NCI-H460 (cell line): ENCODE data around the gene EXOC3. TPM values are rescaled to one million over a fixed set of nuclear protein-coding genes. Genes with fewer than 3 reads are reported as not detected.
"Not testable (repeated sequence)": the region's sequence is repeated elsewhere in the genome, so short reads cannot be mapped to it uniquely, and the experiment has no call there.

Experiments
- DNase-seq: peaks from one replicate; pipeline ENCODE4 v3.0.0-alpha.2; 2016; ENCODE audit warnings: low read depth; ENCODE audit errors: extremely low read depth
- total RNA-seq: library from RNA; depleted of rRNA; stranded (reverse); fragments of >200 nt; shearing (Covaris generic); gene quantifications from 2 replicates; pipeline ENCODE4 v1.2.3, GENCODE V29; 2014

The EXOC3 gene
- total RNA-seq, 1 experiment from 2014 or later = 31.0 TPM

- no peak for DNase-seq
Measured at GRCh38 chr5:497871-498509, 55.0 kb downstream of the EXOC3 start.

GRCh38 chr5:499233-500209, 56.5 kb downstream of the EXOC3 start:
- no peak for DNase-seq

GRCh38 chr5:500491-500890, 57.5 kb downstream of the EXOC3 start:
- DNase-seq = no peak

GRCh38 chr5:501105-501830, 58.3 kb downstream of the EXOC3 start:
- DNase-seq = no peak

GRCh38 chr5:501831-502184, 58.8 kb downstream of the EXOC3 start:
- no peak for DNase-seq

- no peak for DNase-seq
Measured at GRCh38 chr5:502325-503079, 59.5 kb downstream of the EXOC3 start.

GRCh38 chr5:504326-505154, 61.6 kb downstream of the EXOC3 start:
- no peak for DNase-seq

GRCh38 chr5:505951-506525, 63.1 kb downstream of the EXOC3 start:
- DNase-seq = no peak

- DNase-seq = not testable (repeated sequence)
Measured at GRCh38 chr5:507986-508575, 65.1 kb downstream of the EXOC3 start.

- no peak for DNase-seq
Measured at GRCh38 chr5:509611-510185, 66.7 kb downstream of the EXOC3 start.

- DNase-seq = no peak
Measured at GRCh38 chr5:510521-510920, 67.5 kb downstream of the EXOC3 start.

- DNase-seq = no peak
Measured at GRCh38 chr5:511476-511875, 68.5 kb downstream of the EXOC3 start.

GRCh38 chr5:513216-514100, 70.5 kb downstream of the EXOC3 start:
- no peak for DNase-seq

- DNase-seq = no peak
Measured at GRCh38 chr5:514101-514485, 71.1 kb downstream of the EXOC3 start.

GRCh38 chr5:514673-515072, 71.7 kb downstream of the EXOC3 start:
- no peak for DNase-seq

GRCh38 chr5:515273-515836, 72.4 kb downstream of the EXOC3 start:
- no peak for DNase-seq

GRCh38 chr5:516338-516925, 73.5 kb downstream of the EXOC3 start:
- no peak for DNase-seq
